Parathyroid adenoma (tissue), 2 donors: ENCODE measurements around the gene TRIM68.

Experiments used
- H2AFZ ChIP-seq: fragments of 300-600 bp; sonication (generic); one replicate; pipeline ENCODE4 v1.7.0; 2017; ENCODE audit warnings: antibody characterized with exemption, mild to moderate bottlenecking
- H3K27ac ChIP-seq: fragments of 300-600 bp; sonication (generic); one replicate; pipeline ENCODE4 v1.7.0; 2017
- H3K27me3 ChIP-seq: fragments of 300-600 bp; sonication (generic); one replicate; pipeline ENCODE4 v1.7.0; 2017; ENCODE audit warnings: low read length; ENCODE audit not compliant: control insufficient read depth, insufficient read depth
- H3K36me3 ChIP-seq: fragments of 300-600 bp; sonication (generic); one replicate; pipeline ENCODE4 v1.7.0; 2017; ENCODE audit warnings: low read length; ENCODE audit not compliant: control insufficient read depth, insufficient read depth
- H3K4me1 ChIP-seq: fragments of 300-600 bp; sonication (generic); one replicate; pipeline ENCODE4 v1.7.0; 2017; ENCODE audit warnings: control low read depth
- H3K4me2 ChIP-seq: fragments of 300-600 bp; sonication (generic); one replicate; pipeline ENCODE4 v1.7.0; 2017; ENCODE audit warnings: low read length
- H3K4me3 ChIP-seq: fragments of 300-600 bp; sonication (generic); one replicate; pipeline ENCODE4 v1.7.0; 2017; ENCODE audit warnings: low read depth, low read length
- H3K79me2 ChIP-seq: fragments of 300-600 bp; sonication (generic); one replicate; pipeline ENCODE4 v1.7.0; 2017; ENCODE audit warnings: control low read depth
- H3K9ac ChIP-seq: fragments of 300-600 bp; sonication (generic); one replicate; pipeline ENCODE4 v1.7.0; 2017; ENCODE audit warnings: mild to moderate bottlenecking
- H3K9me3 ChIP-seq: fragments of 300-600 bp; sonication (generic); one replicate; pipeline ENCODE4 v1.7.0; 2017; ENCODE audit warnings: low read length; ENCODE audit not compliant: control insufficient read depth
- TF ChIP-seq, protein P1 (sequence below): fragments of 300-600 bp; sonication (generic); IDR thresholded peaks from one replicate; pipeline ENCODE4 v1.7.0; 2017; ENCODE audit warnings: antibody characterized with exemption, mild to moderate bottlenecking
- donor health status: primary hyperparathyroidism.

TRIM68 gene

DNA sequence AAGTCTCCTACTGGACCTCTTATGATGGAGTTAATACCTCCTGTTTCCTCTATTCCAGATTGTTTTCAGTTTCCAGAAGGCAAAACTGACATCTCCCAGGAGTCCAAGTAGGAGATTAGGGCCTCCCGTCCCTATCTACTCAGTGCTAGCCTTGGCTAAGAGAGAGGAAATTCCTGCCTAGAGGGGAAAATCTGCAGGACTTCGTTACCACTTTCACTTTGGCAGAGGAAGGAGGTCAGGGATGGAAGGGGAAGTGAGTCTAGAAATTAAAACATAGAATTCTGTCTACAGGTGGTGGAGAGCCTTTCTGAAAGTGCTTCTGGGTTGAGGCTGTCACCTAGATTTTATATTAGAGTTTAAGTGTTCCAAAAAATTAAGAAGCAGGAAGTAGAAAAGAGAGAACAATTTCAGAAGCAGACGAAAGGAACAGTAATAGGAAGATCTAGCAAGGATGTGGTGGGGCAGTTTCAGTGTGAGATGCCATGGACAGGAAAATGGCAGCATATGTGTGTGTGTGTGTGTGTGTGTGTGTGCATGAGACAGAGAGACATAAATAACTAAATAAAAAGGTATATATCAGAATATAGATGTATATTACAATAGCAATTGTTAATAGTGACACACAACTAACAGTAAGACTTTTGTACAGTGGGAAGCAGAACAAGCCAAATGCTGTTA, 2.4 kb upstream of the TRIM68 start:
- Histone ChIP-seq H3K27ac (no peak overlapping the region), H3K4me2 (peak overlapping the region; percentile 35), H3K4me3 (no peak overlapping the region), H3K4me1 (peaks cover 10% of the 10 kb centered on the region), H3K9ac (no peak overlapping the region), H3K36me3 (no peaks in the 10 kb centered on the region), H2AFZ (peak overlapping the region; percentile 38), H3K27me3 (no peaks in the 10 kb centered on the region), H3K9me3 (no peaks in the 10 kb centered on the region), H3K79me2 (no peaks in the 10 kb centered on the region)
- TF ChIP-seq, protein P1, sequence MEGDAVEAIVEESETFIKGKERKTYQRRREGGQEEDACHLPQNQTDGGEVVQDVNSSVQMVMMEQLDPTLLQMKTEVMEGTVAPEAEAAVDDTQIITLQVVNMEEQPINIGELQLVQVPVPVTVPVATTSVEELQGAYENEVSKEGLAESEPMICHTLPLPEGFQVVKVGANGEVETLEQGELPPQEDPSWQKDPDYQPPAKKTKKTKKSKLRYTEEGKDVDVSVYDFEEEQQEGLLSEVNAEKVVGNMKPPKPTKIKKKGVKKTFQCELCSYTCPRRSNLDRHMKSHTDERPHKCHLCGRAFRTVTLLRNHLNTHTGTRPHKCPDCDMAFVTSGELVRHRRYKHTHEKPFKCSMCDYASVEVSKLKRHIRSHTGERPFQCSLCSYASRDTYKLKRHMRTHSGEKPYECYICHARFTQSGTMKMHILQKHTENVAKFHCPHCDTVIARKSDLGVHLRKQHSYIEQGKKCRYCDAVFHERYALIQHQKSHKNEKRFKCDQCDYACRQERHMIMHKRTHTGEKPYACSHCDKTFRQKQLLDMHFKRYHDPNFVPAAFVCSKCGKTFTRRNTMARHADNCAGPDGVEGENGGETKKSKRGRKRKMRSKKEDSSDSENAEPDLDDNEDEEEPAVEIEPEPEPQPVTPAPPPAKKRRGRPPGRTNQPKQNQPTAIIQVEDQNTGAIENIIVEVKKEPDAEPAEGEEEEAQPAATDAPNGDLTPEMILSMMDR: no peak

DNA sequence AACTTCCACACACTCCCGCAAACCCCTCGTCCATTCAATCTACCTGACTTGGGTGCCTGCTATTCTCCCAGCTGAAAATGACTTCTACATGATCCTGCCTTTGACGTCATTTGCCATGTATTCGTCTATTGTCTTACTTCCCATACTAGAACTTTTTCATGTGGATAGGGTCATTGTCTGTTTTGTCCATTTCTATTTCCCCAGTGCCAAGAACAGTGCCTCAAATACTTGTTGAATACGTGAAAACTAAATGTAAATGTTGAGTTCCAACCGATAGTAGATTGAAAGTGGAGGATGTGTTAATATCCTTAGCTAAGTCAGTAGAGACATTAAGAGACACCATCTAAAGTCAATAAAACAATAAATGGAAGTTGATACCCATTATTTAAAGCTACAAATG, 935 bp downstream of the TRIM68 start:
- Histone ChIP-seq H3K4me1 (peaks cover 10% of the 10 kb centered on the region), H3K4me2 (peak overlapping the region; percentile 58), H2AFZ (peak overlapping the region; percentile 95), H3K4me3 (peak overlapping the region; percentile 60), H3K79me2 (no peaks in the 10 kb centered on the region), H3K9ac (no peak overlapping the region), H3K9me3 (no peaks in the 10 kb centered on the region), H3K27me3 (no peaks in the 10 kb centered on the region), H3K27ac (no peak overlapping the region), H3K36me3 (no peaks in the 10 kb centered on the region)
- TF ChIP-seq, protein P1: no peak

DNA sequence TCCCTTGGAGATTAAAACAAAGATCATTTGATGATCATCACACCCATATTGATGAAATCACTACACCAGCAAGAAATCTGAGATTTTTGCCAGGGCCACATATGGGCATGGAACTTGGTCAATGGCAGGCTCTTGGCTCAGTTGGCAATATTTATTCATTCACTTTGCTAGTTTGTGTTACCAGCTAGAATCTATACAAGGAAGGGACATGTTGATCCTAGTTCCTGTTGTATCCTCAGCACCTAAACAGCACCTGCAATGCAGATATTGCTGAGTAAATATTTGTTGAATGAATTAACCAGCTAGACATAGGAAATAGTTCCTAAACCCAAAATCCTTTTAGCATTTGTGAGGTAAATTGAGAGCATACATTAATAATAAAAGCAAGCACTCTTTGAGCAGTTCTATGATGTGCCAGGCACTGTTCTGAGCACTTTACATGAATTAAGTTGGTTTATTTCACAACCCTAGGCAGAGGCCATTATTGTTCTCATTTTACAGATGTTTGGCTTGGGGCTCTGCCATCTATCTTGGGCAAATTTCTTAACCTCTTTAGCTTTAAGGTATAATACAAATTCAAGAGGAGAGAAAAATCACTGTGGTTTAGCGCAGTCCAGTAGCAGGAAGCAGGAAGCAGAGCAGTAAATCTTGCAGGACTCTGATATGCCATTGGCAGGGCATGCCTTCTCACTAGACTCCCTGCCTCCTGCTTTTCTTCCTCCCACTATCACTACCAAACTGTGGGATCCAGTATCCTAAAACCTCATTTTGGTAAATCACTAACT, 1.6 kb downstream of the TRIM68 start:
- no peak overlapping the region for H2AFZ ChIP-seq
- H3K27ac ChIP-seq: no peak overlapping the region
- H3K4me3 ChIP-seq: no peak overlapping the region
- no peaks in the 10 kb centered on the region for H3K36me3 ChIP-seq
- H3K4me1 ChIP-seq: peaks cover 10% of the 10 kb centered on the region
- no peak overlapping the region for H3K9ac ChIP-seq
- TF ChIP-seq, protein P1: no peak
- H3K27me3 ChIP-seq: no peaks in the 10 kb centered on the region
- H3K79me2 ChIP-seq: no peaks in the 10 kb centered on the region
- H3K9me3 ChIP-seq: no peaks in the 10 kb centered on the region
- peak overlapping the region; percentile 58 for H3K4me2 ChIP-seq

DNA sequence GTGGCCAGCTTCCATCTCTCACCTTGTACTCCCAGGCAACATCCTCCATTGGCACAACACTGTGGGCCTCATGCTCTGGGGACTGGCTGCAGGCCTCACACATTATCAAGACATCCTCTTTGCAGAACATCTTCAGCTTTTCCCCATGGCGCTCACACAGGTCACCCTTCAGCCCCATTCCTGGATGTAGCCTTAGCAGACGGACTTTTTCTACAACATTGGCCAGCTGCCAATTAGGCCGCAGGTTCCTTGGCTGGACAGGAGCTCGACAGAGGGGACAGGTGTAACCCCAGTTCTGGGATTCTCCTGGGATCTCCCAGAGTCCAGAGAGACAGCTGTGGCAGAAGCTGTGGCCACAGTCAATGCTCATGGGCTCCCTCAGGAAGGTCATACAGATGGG, 3.0 kb downstream of the TRIM68 start:
- Histone ChIP-seq H3K4me2 (no peak overlapping the region), H3K27ac (no peak overlapping the region), H3K27me3 (no peaks in the 10 kb centered on the region), H3K36me3 (no peaks in the 10 kb centered on the region), H3K79me2 (no peaks in the 10 kb centered on the region), H3K9ac (no peak overlapping the region), H3K4me3 (no peak overlapping the region), H3K9me3 (no peaks in the 10 kb centered on the region), H3K4me1 (peaks cover 10% of the 10 kb centered on the region), H2AFZ (no peak overlapping the region)
- TF ChIP-seq, protein P1: no peak
